Dendritic cell treated with granulocyte-macrophage colony-stimulating factor and Interleukin-4, amounts not matched to agents 40 ng/mL and 50 ng/mL, for 4 days (primary cell): ENCODE measurements around the gene TESK1.
A peak's percentile ranks its signal among the peaks of the same experiment; 100 is the strongest.

Experiments
- H3K27ac Mint-ChIP-seq: one replicate; pipeline ENCODE4 v1.8.0; 2022; ENCODE audit warnings: mild to moderate bottlenecking, mixed read lengths
- H3K27me3 Mint-ChIP-seq: one replicate; pipeline ENCODE4 v1.8.0; 2022; ENCODE audit warnings: mild to moderate bottlenecking, mixed read lengths
- H3K36me3 Mint-ChIP-seq: one replicate; pipeline ENCODE4 v1.8.0; 2022; ENCODE audit warnings: low read depth, mixed read lengths
- H3K4me1 Mint-ChIP-seq: one replicate; pipeline ENCODE4 v1.8.0; 2022; ENCODE audit warnings: low read depth, mixed read lengths
- H3K4me3 Mint-ChIP-seq: one replicate; pipeline ENCODE4 v1.8.0; 2022; ENCODE audit warnings: mild to moderate bottlenecking, moderate library complexity, mixed read lengths
- H3K9me3 Mint-ChIP-seq: one replicate; pipeline ENCODE4 v1.8.0; 2022; ENCODE audit warnings: mixed read lengths
- intact Hi-C: fragments of 100-400 bp; cut with micrococcal nuclease; formaldehyde crosslinking; loops from one replicate; pipeline ENCODE4 v1.15.0; 2022

The TESK1 gene

GRCh38 chr9:35652829-35653209, 47.8 kb downstream of the TESK1 start:
- Mint-ChIP-seq H3K4me3 (no peak overlapping the region), H3K27me3 (peaks cover 2% of the 10 kb centered on the region), H3K36me3 (peaks cover under 1% of the 10 kb centered on the region), H3K27ac (peak overlapping the region; percentile 52), H3K4me1 (peaks cover 67% of the 10 kb centered on the region), H3K9me3 (no peaks in the 10 kb centered on the region)
- intact Hi-C loops: no loop called here

GRCh38 chr9:35653611-35654010, 48.5 kb downstream of the TESK1 start:
- peaks cover 60% of the 10 kb centered on the region for H3K4me1 Mint-ChIP-seq
- intact Hi-C loops: no loop called here

GRCh38 chr9:35656348-35656747, 51.3 kb downstream of the TESK1 start:
- Mint-ChIP-seq H3K36me3 (peaks cover 29% of the 10 kb centered on the region), H3K4me3 (no peak overlapping the region), H3K9me3 (no peaks in the 10 kb centered on the region), H3K27me3 (peaks cover 2% of the 10 kb centered on the region), H3K27ac (peak overlapping the region; percentile 95), H3K4me1 (peaks cover 61% of the 10 kb centered on the region)
- intact Hi-C loops: no loop called here

More at GRCh38 chr9:35653611-35654010, 48.5 kb downstream of the TESK1 start:
- peaks cover 2% of the 10 kb centered on the region for H3K27me3 Mint-ChIP-seq
- no peaks in the 10 kb centered on the region for H3K9me3 Mint-ChIP-seq
- no peak overlapping the region for H3K27ac Mint-ChIP-seq
- H3K4me3 Mint-ChIP-seq: no peak overlapping the region
- H3K36me3 Mint-ChIP-seq: peaks cover 8% of the 10 kb centered on the region

- H3K27me3 Mint-ChIP-seq: peaks cover 2% of the 10 kb centered on the region
- peak overlapping the region; percentile 95 for H3K27ac Mint-ChIP-seq
- H3K4me3 Mint-ChIP-seq: peak overlapping the region; percentile 90
- peaks cover 35% of the 10 kb centered on the region for H3K36me3 Mint-ChIP-seq
- intact Hi-C loops: loop anchor here (1.0 kb wide), 1 partner anchor 8 kb away; no protein-coding TSS in a partner anchor
- H3K4me1 Mint-ChIP-seq: peaks cover 62% of the 10 kb centered on the region
- H3K9me3 Mint-ChIP-seq: no peaks in the 10 kb centered on the region
Measured at GRCh38 chr9:35656831-35657545, 51.9 kb downstream of the TESK1 start.

- intact Hi-C loops: loop anchor here (1.0 to 2.0 kb wide), 2 partner anchors 8 to 53 kb away; partner anchors contain the start of gene TESK1
- Mint-ChIP-seq H3K36me3 (peaks cover 37% of the 10 kb centered on the region), H3K27me3 (peaks cover 2% of the 10 kb centered on the region), H3K4me3 (peak within 1 kb of the TSS; percentile 90), H3K27ac (peak within 1 kb of the TSS; percentile 95), H3K9me3 (no peaks in the 10 kb centered on the region), H3K4me1 (peaks cover 65% of the 10 kb centered on the region)
Measured at GRCh38 chr9:35657546-35658136, 52.6 kb downstream of the TESK1 start, which contains the start of gene RMRP. TSS of gene RMRP (minus strand) at chr9:35658019.

- Mint-ChIP-seq H3K36me3 (peaks cover 37% of the 10 kb centered on the region), H3K9me3 (no peaks in the 10 kb centered on the region), H3K27me3 (peaks cover 2% of the 10 kb centered on the region), H3K4me1 (peaks cover 62% of the 10 kb centered on the region), H3K4me3 (peak within 1 kb of the TSS; percentile 90), H3K27ac (peak within 1 kb of the TSS; percentile 95)
- intact Hi-C loops: loop anchor here (2.0 kb wide), 1 partner anchor 54 kb away; the partner anchor contains the start of gene TESK1
Measured at GRCh38 chr9:35658137-35658967, 53.3 kb downstream of the TESK1 start, which contains the start of gene CCDC107. TSS of gene CCDC107 (plus strand) at chr9:35658292. CDS start at chr9:35658380, 88 bp downstream.

GRCh38 chr9:35658968-35659220, 53.8 kb downstream of the TESK1 start:
- Mint-ChIP-seq H3K27ac (peak overlapping the region; percentile 95), H3K9me3 (no peaks in the 10 kb centered on the region), H3K4me1 (peaks cover 65% of the 10 kb centered on the region), H3K36me3 (peaks cover 37% of the 10 kb centered on the region), H3K4me3 (peak overlapping the region; percentile 90), H3K27me3 (peaks cover 2% of the 10 kb centered on the region)
- intact Hi-C loops: loop anchor here (2.0 kb wide), 1 partner anchor 54 kb away; the partner anchor contains the start of gene TESK1

GRCh38 chr9:35659340-35659739, 54.3 kb downstream of the TESK1 start:
- H3K4me3 Mint-ChIP-seq: peak overlapping the region; percentile 90
- H3K27me3 Mint-ChIP-seq: peaks cover 2% of the 10 kb centered on the region
- peaks cover 37% of the 10 kb centered on the region for H3K36me3 Mint-ChIP-seq
- peaks cover 69% of the 10 kb centered on the region for H3K4me1 Mint-ChIP-seq
- no peaks in the 10 kb centered on the region for H3K9me3 Mint-ChIP-seq
- peak overlapping the region; percentile 95 for H3K27ac Mint-ChIP-seq
- intact Hi-C loops: loop anchor here (2.0 kb wide), 1 partner anchor 55 kb away; the partner anchor contains the start of gene TESK1
